Keratinocyte (primary cell): ENCODE measurements around the gene MRPL53.

Experiments
- CTCF ChIP-seq, 3 experiments: IDR thresholded peaks in 1 of 3; conservative IDR thresholded peaks in 1 of 3; optimal IDR thresholded peaks in 1 of 3; 2 replicates in 2 of 3; 3 replicates in 1 of 3; pipeline versions ENCODE3 to v1.5.1; 2011; ENCODE audit warnings: low read length in 3 of 3, mild to moderate bottlenecking in 3 of 3, moderate library complexity in 2 of 3, control low read depth in 1 of 3, inconsistent platforms in 1 of 3; ENCODE audit not compliant: insufficient read depth in 2 of 3; ENCODE audit errors: extremely low read depth in 1 of 3
- EZH2 ChIP-seq: IDR thresholded peaks from one replicate; pipeline ENCODE4 v1.6.1; 2012; ENCODE audit warnings: inconsistent platforms, mild to moderate bottlenecking, low read length, moderate library complexity

- peak; percentile 83 for TF ChIP-seq EZH2
- TF ChIP-seq CTCF (optimal IDR thresholded peaks at IDR 0.05 in 1 of 3, IDR thresholded peaks at IDR 0.05 in 1 of 3, conservative IDR thresholded peaks at IDR 0.05 in 1 of 3; ENCODE audit: extremely low read depth in 1 of 3, insufficient read depth in 2 of 3, low read length in 3 of 3): no peak
Measured at GRCh38 chr2:74515271-74515980, 42.9 kb upstream of the MRPL53 start.
